ENCODE data around the gene EPHA8.

- TF ChIP-seq POLR2A (IDR thresholded peaks at IDR 0.05; ENCODE audit: low read length) (no peak), GATA1 (IDR thresholded peaks at IDR 0.05; ENCODE audit: low read depth, low read length) (no peak)
Measured at GRCh38 chr1:22651941-22652856, 88.9 kb downstream of the EPHA8 start.

All from erythroblast (primary cell).